ENCODE results near the gene PLA2G2A. TPM values are rescaled to one million over a fixed set of nuclear protein-coding genes. Genes with fewer than 3 reads are reported as not detected.
"Not testable (repeated sequence)": the region's sequence is repeated elsewhere in the genome, so short reads cannot be mapped to it uniquely, and the experiment has no call there.

PLA2G2A gene
- total and polyA plus RNA-seq, 5 experiments from 2014 or later: not detected

GRCh38 chr1:19984409-19985016 is 5.1 kb upstream of the PLA2G2A start:
- DNase-seq, H3K27ac Mint-ChIP-seq, ATAC-seq, H3K9me3 Mint-ChIP-seq, H3K4me3 Mint-ChIP-seq, H3K36me3 Mint-ChIP-seq, POLR2A ChIA-PET, H3K4me1 Mint-ChIP-seq: not testable (repeated sequence)
- H3K27me3 Mint-ChIP-seq: peaks cover 10 to 46% (median 22%) of the 10 kb centered on the region in 5 donors

GRCh38 chr1:19981507-19982312 is 2.3 kb upstream of the PLA2G2A start:
- no peaks in the 10 kb centered on the region for H3K36me3 Mint-ChIP-seq
- no peak overlapping the region for H3K27ac Mint-ChIP-seq
- ATAC-seq (no peak), DNase-seq (no peak)
- POLR2A ChIA-PET: no interaction called here
- H3K4me3 Mint-ChIP-seq: no peak overlapping the region
- H3K27me3 Mint-ChIP-seq: peaks cover 15 to 51% (median 28%) of the 10 kb centered on the region in 5 donors
- no peaks in the 10 kb centered on the region for H3K9me3 Mint-ChIP-seq
- H3K4me1 Mint-ChIP-seq: no peaks in the 10 kb centered on the region

GRCh38 chr1:19981170-19981506 is 1.7 kb upstream of the PLA2G2A start:
- DNase-seq: no peak
- Mint-ChIP-seq H3K4me1 (no peaks in the 10 kb centered on the region), H3K27me3 (peaks cover 15 to 51% (median 34%) of the 10 kb centered on the region in 5 donors), H3K27ac (no peak overlapping the region), H3K4me3 (no peak overlapping the region), H3K36me3 (no peaks in the 10 kb centered on the region), H3K9me3 (no peaks in the 10 kb centered on the region)
- ATAC-seq: no peak
- POLR2A ChIA-PET: no interaction called here

GRCh38 chr1:19980314-19980713 is 896 bp upstream of the PLA2G2A start:
- Mint-ChIP-seq H3K4me3 (no peak overlapping the region), H3K36me3 (no peaks in the 10 kb centered on the region), H3K4me1 (no peaks in the 10 kb centered on the region), H3K9me3 (no peaks in the 10 kb centered on the region), H3K27me3 (peaks cover 15 to 51% (median 35%) of the 10 kb centered on the region in 5 donors), H3K27ac (no peak overlapping the region)
- ATAC-seq (no peak), DNase-seq (no peak)
- POLR2A ChIA-PET: no interaction called here

GRCh38 chr1:19978143-19978542 is 1.3 kb downstream of the PLA2G2A start:
- POLR2A ChIA-PET: no interaction called here
- no peaks in the 10 kb centered on the region for H3K36me3 Mint-ChIP-seq
- no peaks in the 10 kb centered on the region for H3K9me3 Mint-ChIP-seq
- no peak overlapping the region for H3K4me3 Mint-ChIP-seq
- peaks cover 22 to 53% (median 34%) of the 10 kb centered on the region in 5 donors for H3K27me3 Mint-ChIP-seq
- H3K27ac Mint-ChIP-seq: no peak overlapping the region
- no peak for ATAC-seq
- H3K4me1 Mint-ChIP-seq: no peaks in the 10 kb centered on the region
- DNase-seq: no peak

- Mint-ChIP-seq H3K9me3 (no peaks in the 10 kb centered on the region), H3K4me1 (no peaks in the 10 kb centered on the region), H3K36me3 (no peaks in the 10 kb centered on the region), H3K27ac (no peak overlapping the region), H3K4me3 (no peak overlapping the region), H3K27me3 (peaks cover 24 to 50% (median 36%) of the 10 kb centered on the region in 5 donors)
- ATAC-seq (no peak), DNase-seq (no peak)
- POLR2A ChIA-PET: no interaction called here
Measured at GRCh38 chr1:19976317-19977003, 3.0 kb downstream of the PLA2G2A start.

GRCh38 chr1:19975423-19976193 is 3.8 kb downstream of the PLA2G2A start:
- Mint-ChIP-seq H3K4me1 (no peaks in the 10 kb centered on the region), H3K36me3 (no peaks in the 10 kb centered on the region), H3K27ac (peak overlapping the region in 1 of 10 donors; percentile 17), H3K9me3 (no peaks in the 10 kb centered on the region), H3K4me3 (no peak overlapping the region), H3K27me3 (peaks cover 22 to 57% (median 41%) of the 10 kb centered on the region in 5 donors)
- ATAC-seq: no peak
- no peak for DNase-seq
- POLR2A ChIA-PET: no interaction called here

- Mint-ChIP-seq H3K36me3 (no peaks in the 10 kb centered on the region), H3K4me3 (no peak overlapping the region), H3K4me1 (no peaks in the 10 kb centered on the region), H3K27me3 (peaks cover 22 to 57% (median 46%) of the 10 kb centered on the region in 5 donors), H3K9me3 (no peaks in the 10 kb centered on the region), H3K27ac (peak overlapping the region in 2 of 10 donors; percentile 17 to 39)
- no peak for ATAC-seq
- POLR2A ChIA-PET: no interaction called here
- DNase-seq: peak in 3 of 10 donors; percentile 1 to 19 (median 17)
Measured at GRCh38 chr1:19974822-19975416, 4.5 kb downstream of the PLA2G2A start.

- no peaks in the 10 kb centered on the region for H3K9me3 Mint-ChIP-seq
- H3K36me3 Mint-ChIP-seq: no peaks in the 10 kb centered on the region
- H3K4me3 Mint-ChIP-seq: no peak overlapping the region
- ATAC-seq: no peak
- POLR2A ChIA-PET: no interaction called here
- H3K27ac Mint-ChIP-seq: no peak overlapping the region
- no peak for DNase-seq
- no peaks in the 10 kb centered on the region for H3K4me1 Mint-ChIP-seq
- H3K27me3 Mint-ChIP-seq: peaks cover 19 to 51% (median 42%) of the 10 kb centered on the region in 5 donors
Measured at GRCh38 chr1:19973616-19974015, 5.8 kb downstream of the PLA2G2A start.

- no peaks in the 10 kb centered on the region for H3K36me3 Mint-ChIP-seq
- no peaks in the 10 kb centered on the region for H3K4me1 Mint-ChIP-seq
- no peak overlapping the region for H3K4me3 Mint-ChIP-seq
- POLR2A ChIA-PET: no interaction called here
- peaks cover 18 to 52% (median 42%) of the 10 kb centered on the region in 5 donors for H3K27me3 Mint-ChIP-seq
- H3K9me3 Mint-ChIP-seq: no peaks in the 10 kb centered on the region
- H3K27ac Mint-ChIP-seq: no peak overlapping the region
- ATAC-seq (no peak), DNase-seq (no peak)
Measured at GRCh38 chr1:19971664-19972063, 7.8 kb downstream of the PLA2G2A start.

GRCh38 chr1:19969898-19970660 is 9.3 kb downstream of the PLA2G2A start:
- no peak for DNase-seq
- ATAC-seq: no peak
- Mint-ChIP-seq H3K36me3 (no peaks in the 10 kb centered on the region), H3K27ac (no peak overlapping the region), H3K4me1 (no peaks in the 10 kb centered on the region), H3K4me3 (no peak overlapping the region), H3K27me3 (peaks cover 19 to 55% (median 37%) of the 10 kb centered on the region in 5 donors), H3K9me3 (no peaks in the 10 kb centered on the region)
- POLR2A ChIA-PET: no interaction called here

- peaks cover 19 to 70% (median 54%) of the 10 kb centered on the region in 5 donors for H3K27me3 Mint-ChIP-seq
- no peak overlapping the region for H3K27ac Mint-ChIP-seq
- peaks cover 0 to 7% (median 0%) of the 10 kb centered on the region in 3 donors for H3K36me3 Mint-ChIP-seq
- DNase-seq (no peak), ATAC-seq (no peak)
- no peak overlapping the region for H3K4me3 Mint-ChIP-seq
- POLR2A ChIA-PET: no interaction called here
- no peaks in the 10 kb centered on the region for H3K4me1 Mint-ChIP-seq
- H3K9me3 Mint-ChIP-seq: peaks cover 0 to 14% (median 5%) of the 10 kb centered on the region in 9 donors
Measured at GRCh38 chr1:19967808-19968207, 11.6 kb downstream of the PLA2G2A start.
